ENCODE results near the gene F12.

F12 gene

GRCh38 chr5:177410575-177410974, 1.2 kb upstream of the F12 start:
- DNase-seq: no peak

- DNase-seq: no peak
Observed at GRCh38 chr5:177405805-177406204, 3.6 kb downstream of the F12 start.

- no peak for DNase-seq
Observed at GRCh38 chr5:177405312-177405711, 4.1 kb downstream of the F12 start.

- peak; percentile 22 for DNase-seq
Observed at GRCh38 chr5:177404641-177405179, 4.7 kb downstream of the F12 start.

GRCh38 chr5:177403792-177404640, 5.3 kb downstream of the F12 start:
- peak; percentile 25 for DNase-seq

GRCh38 chr5:177403102-177403791, 6.1 kb downstream of the F12 start:
- no peak for DNase-seq

GRCh38 chr5:177402271-177403043, 6.9 kb downstream of the F12 start:
- DNase-seq: peak; percentile 35

- DNase-seq: no peak
Observed at GRCh38 chr5:177399997-177400868, 9.1 kb downstream of the F12 start, which contains the start of gene PFN3. TSS of gene PFN3 (minus strand) at chr5:177400661. CDS start at chr5:177400576, 85 bp downstream.

GRCh38 chr5:177397875-177398390, 11.4 kb downstream of the F12 start:
- DNase-seq: no peak

GRCh38 chr5:177396807-177397206, 12.6 kb downstream of the F12 start:
- no peak for DNase-seq

GRCh38 chr5:177396078-177396477, 13.3 kb downstream of the F12 start:
- DNase-seq: no peak

GRCh38 chr5:177393990-177394389, 15.4 kb downstream of the F12 start:
- no peak for DNase-seq

- no peak for DNase-seq
Observed at GRCh38 chr5:177393206-177393765, 16.1 kb downstream of the F12 start.

GRCh38 chr5:177392765-177393164, 16.6 kb downstream of the F12 start:
- DNase-seq: no peak

GRCh38 chr5:177390363-177391300, 18.7 kb downstream of the F12 start:
- peak; percentile 5 for DNase-seq

- DNase-seq: no peak
Observed at GRCh38 chr5:177389241-177390169, 19.9 kb downstream of the F12 start.

GRCh38 chr5:177388521-177389052, 20.8 kb downstream of the F12 start:
- DNase-seq: no peak

GRCh38 chr5:177387405-177387804, 22.0 kb downstream of the F12 start:
- no peak for DNase-seq

GRCh38 chr5:177386542-177386941, 22.8 kb downstream of the F12 start:
- no peak for DNase-seq
